HepG2 (cell line): ENCODE data around the gene ZCCHC4.

Experiments
- EZH2 ChIP-seq: conservative IDR thresholded peaks from 2 replicates; pipeline ENCODE4 v1.6.1; 2012; ENCODE audit warnings: mild to moderate bottlenecking, low read depth, low read length, moderate library complexity
- REPIN1 ChIP-seq: sonication (generic); formaldehyde crosslinking; IDR thresholded peaks from 2 replicates; pipeline ENCODE4 v1.8.0; 2022; ENCODE audit warnings: missing genetic modification reagents, low read depth, mild to moderate bottlenecking, borderline replicate concordance
- SCMH1 ChIP-seq: sonication (generic); formaldehyde crosslinking; IDR thresholded peaks from 2 replicates; pipeline ENCODE4 v1.9.0; 2021; ENCODE audit warnings: missing genetic modification reagents, mild to moderate bottlenecking, borderline replicate concordance
- ZNF235 ChIP-seq: sonication (generic); formaldehyde crosslinking; IDR thresholded peaks from 2 replicates; pipeline ENCODE4 v1.8.1; 2023; ENCODE audit warnings: mild to moderate bottlenecking, missing genetic modification reagents, borderline replicate concordance
- TF ChIP-seq, protein P1 (sequence below): sonication (generic); formaldehyde crosslinking; IDR thresholded peaks from 2 replicates; pipeline ENCODE4 v1.8.1; 2022; ENCODE audit warnings: low read depth, mild to moderate bottlenecking, missing genetic modification reagents
- TF ChIP-seq, protein P2 (sequence below): sonication (generic); formaldehyde crosslinking; IDR thresholded peaks from 2 replicates; pipeline ENCODE4 v1.5.0; 2020; ENCODE audit warnings: mild to moderate bottlenecking, missing genetic modification reagents, moderate library complexity
- TF ChIP-seq, protein P3 (sequence below): sonication (generic); formaldehyde crosslinking; IDR thresholded peaks from 2 replicates; pipeline ENCODE4 v1.4.0; 2020; ENCODE audit warnings: missing genetic modification reagents, borderline replicate concordance
- TF ChIP-seq, protein P4 (sequence below): sonication (generic); formaldehyde crosslinking; IDR thresholded peaks from 2 replicates; pipeline ENCODE4 v1.5.0; 2020; ENCODE audit warnings: missing genetic modification reagents

DNA sequence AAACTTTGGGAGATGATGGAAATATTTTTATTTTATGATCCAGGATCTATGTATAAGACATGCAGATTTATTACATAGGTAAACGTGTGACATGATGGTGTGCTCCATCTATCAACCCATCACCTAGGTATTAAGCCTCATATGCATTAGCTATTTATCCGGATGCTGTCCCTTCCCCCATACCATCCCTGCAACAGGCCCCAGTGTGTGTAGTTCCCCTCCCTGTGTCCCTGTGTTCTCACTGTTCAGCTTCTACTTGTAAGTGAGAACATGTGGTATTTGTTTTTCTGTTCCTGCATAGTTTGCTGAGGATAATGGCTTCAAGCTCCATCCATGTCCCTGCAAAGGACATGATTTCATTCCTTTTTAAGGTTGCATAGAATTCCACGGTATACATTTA lies 28.1 kb upstream of the ZCCHC4 start:
- TF ChIP-seq ZNF235 (CRISPR knock-in tag) (no peak), EZH2 (no peak), REPIN1 (CRISPR knock-in tag) (no peak), SCMH1 (CRISPR knock-in tag) (no peak)
- TF ChIP-seq, protein P1, sequence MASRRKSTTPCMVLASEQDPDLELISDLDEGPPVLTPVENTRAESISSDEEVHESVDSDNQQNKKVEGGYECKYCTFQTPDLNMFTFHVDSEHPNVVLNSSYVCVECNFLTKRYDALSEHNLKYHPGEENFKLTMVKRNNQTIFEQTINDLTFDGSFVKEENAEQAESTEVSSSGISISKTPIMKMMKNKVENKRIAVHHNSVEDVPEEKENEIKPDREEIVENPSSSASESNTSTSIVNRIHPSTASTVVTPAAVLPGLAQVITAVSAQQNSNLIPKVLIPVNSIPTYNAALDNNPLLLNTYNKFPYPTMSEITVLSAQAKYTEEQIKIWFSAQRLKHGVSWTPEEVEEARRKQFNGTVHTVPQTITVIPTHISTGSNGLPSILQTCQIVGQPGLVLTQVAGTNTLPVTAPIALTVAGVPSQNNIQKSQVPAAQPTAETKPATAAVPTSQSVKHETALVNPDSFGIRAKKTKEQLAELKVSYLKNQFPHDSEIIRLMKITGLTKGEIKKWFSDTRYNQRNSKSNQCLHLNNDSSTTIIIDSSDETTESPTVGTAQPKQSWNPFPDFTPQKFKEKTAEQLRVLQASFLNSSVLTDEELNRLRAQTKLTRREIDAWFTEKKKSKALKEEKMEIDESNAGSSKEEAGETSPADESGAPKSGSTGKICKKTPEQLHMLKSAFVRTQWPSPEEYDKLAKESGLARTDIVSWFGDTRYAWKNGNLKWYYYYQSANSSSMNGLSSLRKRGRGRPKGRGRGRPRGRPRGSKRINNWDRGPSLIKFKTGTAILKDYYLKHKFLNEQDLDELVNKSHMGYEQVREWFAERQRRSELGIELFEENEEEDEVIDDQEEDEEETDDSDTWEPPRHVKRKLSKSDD: no peak
- TF ChIP-seq, protein P2, sequence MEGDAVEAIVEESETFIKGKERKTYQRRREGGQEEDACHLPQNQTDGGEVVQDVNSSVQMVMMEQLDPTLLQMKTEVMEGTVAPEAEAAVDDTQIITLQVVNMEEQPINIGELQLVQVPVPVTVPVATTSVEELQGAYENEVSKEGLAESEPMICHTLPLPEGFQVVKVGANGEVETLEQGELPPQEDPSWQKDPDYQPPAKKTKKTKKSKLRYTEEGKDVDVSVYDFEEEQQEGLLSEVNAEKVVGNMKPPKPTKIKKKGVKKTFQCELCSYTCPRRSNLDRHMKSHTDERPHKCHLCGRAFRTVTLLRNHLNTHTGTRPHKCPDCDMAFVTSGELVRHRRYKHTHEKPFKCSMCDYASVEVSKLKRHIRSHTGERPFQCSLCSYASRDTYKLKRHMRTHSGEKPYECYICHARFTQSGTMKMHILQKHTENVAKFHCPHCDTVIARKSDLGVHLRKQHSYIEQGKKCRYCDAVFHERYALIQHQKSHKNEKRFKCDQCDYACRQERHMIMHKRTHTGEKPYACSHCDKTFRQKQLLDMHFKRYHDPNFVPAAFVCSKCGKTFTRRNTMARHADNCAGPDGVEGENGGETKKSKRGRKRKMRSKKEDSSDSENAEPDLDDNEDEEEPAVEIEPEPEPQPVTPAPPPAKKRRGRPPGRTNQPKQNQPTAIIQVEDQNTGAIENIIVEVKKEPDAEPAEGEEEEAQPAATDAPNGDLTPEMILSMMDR: no peak
- TF ChIP-seq, protein P3, sequence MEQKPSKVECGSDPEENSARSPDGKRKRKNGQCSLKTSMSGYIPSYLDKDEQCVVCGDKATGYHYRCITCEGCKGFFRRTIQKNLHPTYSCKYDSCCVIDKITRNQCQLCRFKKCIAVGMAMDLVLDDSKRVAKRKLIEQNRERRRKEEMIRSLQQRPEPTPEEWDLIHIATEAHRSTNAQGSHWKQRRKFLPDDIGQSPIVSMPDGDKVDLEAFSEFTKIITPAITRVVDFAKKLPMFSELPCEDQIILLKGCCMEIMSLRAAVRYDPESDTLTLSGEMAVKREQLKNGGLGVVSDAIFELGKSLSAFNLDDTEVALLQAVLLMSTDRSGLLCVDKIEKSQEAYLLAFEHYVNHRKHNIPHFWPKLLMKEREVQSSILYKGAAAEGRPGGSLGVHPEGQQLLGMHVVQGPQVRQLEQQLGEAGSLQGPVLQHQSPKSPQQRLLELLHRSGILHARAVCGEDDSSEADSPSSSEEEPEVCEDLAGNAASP (CRISPR knock-in tag): no peak
- TF ChIP-seq, protein P4, sequence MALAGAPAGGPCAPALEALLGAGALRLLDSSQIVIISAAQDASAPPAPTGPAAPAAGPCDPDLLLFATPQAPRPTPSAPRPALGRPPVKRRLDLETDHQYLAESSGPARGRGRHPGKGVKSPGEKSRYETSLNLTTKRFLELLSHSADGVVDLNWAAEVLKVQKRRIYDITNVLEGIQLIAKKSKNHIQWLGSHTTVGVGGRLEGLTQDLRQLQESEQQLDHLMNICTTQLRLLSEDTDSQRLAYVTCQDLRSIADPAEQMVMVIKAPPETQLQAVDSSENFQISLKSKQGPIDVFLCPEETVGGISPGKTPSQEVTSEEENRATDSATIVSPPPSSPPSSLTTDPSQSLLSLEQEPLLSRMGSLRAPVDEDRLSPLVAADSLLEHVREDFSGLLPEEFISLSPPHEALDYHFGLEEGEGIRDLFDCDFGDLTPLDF (CRISPR knock-in tag): no peak
